HG03575 (cell line): ENCODE data around the gene DYNC1H1.
"Not testable (repeated sequence)": the region's sequence is repeated elsewhere in the genome, so short reads cannot be mapped to it uniquely, and the experiment has no call there.

Source experiments
- ATAC-seq: cut with Tn5 transposase; IDR thresholded peaks from one replicate; pipeline ENCODE4 v1.9.1; 2021; ENCODE audit not compliant: unreplicated experiment, insufficient number of reproducible peaks, low FRiP score; ENCODE audit errors: extremely low read depth

Gene DYNC1H1

GRCh38 chr14:102078361-102078791 lies 114.0 kb downstream of the DYNC1H1 start:
- not testable (repeated sequence) for ATAC-seq

- ATAC-seq: no peak
Measured at GRCh38 chr14:102078831-102079699, 114.7 kb downstream of the DYNC1H1 start.

GRCh38 chr14:102079700-102079979 lies 115.3 kb downstream of the DYNC1H1 start:
- ATAC-seq: no peak

GRCh38 chr14:102080183-102081080 lies 116.1 kb downstream of the DYNC1H1 start:
- ATAC-seq: no peak

GRCh38 chr14:102081231-102082080 lies 117.1 kb downstream of the DYNC1H1 start:
- no peak for ATAC-seq

- not testable (repeated sequence) for ATAC-seq
Measured at GRCh38 chr14:102084522-102084921, 120.1 kb downstream of the DYNC1H1 start.

GRCh38 chr14:102084931-102085330 lies 120.6 kb downstream of the DYNC1H1 start:
- no peak for ATAC-seq

GRCh38 chr14:102085488-102085887 lies 121.1 kb downstream of the DYNC1H1 start:
- ATAC-seq: no peak

- ATAC-seq: no peak
Measured at GRCh38 chr14:102085948-102086708, 121.8 kb downstream of the DYNC1H1 start.

- no peak for ATAC-seq
Measured at GRCh38 chr14:102086709-102086971, 122.3 kb downstream of the DYNC1H1 start.

GRCh38 chr14:102086972-102087761 lies 122.8 kb downstream of the DYNC1H1 start, which contains the start of gene HSP90AA1:
TSS of gene HSP90AA1 (minus strand) at chr14:102087044. CDS start at chr14:102086378, 666 bp downstream.
- ATAC-seq: no peak

GRCh38 chr14:102087762-102088011 lies 123.3 kb downstream of the DYNC1H1 start:
- no peak for ATAC-seq

GRCh38 chr14:102088012-102088792 lies 123.8 kb downstream of the DYNC1H1 start:
- ATAC-seq: no peak

GRCh38 chr14:102089621-102090343 lies 125.4 kb downstream of the DYNC1H1 start:
- no peak for ATAC-seq

GRCh38 chr14:102090713-102091112 lies 126.3 kb downstream of the DYNC1H1 start:
- ATAC-seq: no peak

- ATAC-seq: no peak
Measured at GRCh38 chr14:102092806-102093205, 128.4 kb downstream of the DYNC1H1 start.

GRCh38 chr14:102094101-102094500 lies 129.7 kb downstream of the DYNC1H1 start:
- no peak for ATAC-seq
